Measurements from ENCODE around the gene CLPTM1L.

DNA sequence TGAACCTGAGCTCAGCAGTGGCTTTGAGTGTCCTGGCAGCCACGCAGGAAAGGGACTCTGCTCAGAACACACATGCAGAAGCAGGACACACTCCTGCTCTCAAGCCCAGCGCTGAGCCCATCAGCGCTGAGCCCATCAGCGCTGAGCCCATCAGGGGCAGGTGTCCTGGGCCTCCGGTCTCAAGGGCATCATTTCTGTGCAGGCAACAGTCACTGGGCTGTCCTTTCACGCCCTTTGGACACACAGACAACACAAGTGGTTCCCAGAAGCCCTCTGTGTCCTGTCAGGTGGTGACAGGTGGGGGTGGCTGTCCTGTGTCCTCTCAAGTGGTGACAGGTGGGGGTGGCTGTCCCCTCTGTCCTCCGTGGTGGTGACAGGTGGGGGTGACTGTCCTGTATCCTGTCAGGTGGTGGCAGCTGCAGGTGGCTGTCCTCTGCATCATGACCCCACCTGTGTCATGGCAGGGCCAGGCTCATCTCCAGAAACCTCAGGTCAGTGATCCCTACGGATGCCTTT, 39.0 kb upstream of the CLPTM1L start:
- TF ChIP-seq GATA2 (IDR thresholded peaks at IDR 0.05; ENCODE audit: low read depth, low read length), result no peak
- no peak for TF ChIP-seq GATA3 (IDR thresholded peaks at IDR 0.05; ENCODE audit: low read depth, low read length)

Data from SH-SY5Y (cell line).